HepG2 (cell line): Measurements from ENCODE around the gene SMARCA4. TPM values are rescaled to one million over a fixed set of nuclear protein-coding genes. Genes with fewer than 3 reads are reported as not detected.

ENCODE experiments used
- ATAC-seq: fragments of 200-7000 bp; cut with Tn5 transposase; 3 replicates; pipeline ENCODE4 v1.9.1; 2020; ENCODE audit warnings: mild to moderate bottlenecking, moderate library complexity
- BruUV-seq: library from RNA; stranded (reverse); fragments of 400-500 nt; replicated peaks from 2 replicates; lab custom pipeline; 2021; lab: Mats Ljungman, UMichigan
- CTCF ChIA-PET: fragments of 300-600 bp; formaldehyde crosslinking; extraction: SDS; loops from one replicate; lab custom pipeline; 2021; ENCODE audit warnings: low total read pairs, inconsistent platforms, low intra/inter-chr PET ratio; lab: Yijun Ruan, JAX
- POLR2A ChIA-PET: fragments of 350-600 bp; sonication (Branson Sonifier 250); formaldehyde crosslinking; loops from one replicate; lab custom pipeline; 2020; ENCODE audit warnings: antibody characterized with exemption, inconsistent platforms; lab: Yijun Ruan, JAX
- DNase-seq: peaks from one replicate; pipeline ENCODE4 v3.0.0-alpha.2; 2015; ENCODE audit warnings: low spot score
- FAIRE-seq: peaks from 3 replicates; lab custom pipeline; 2011; peaks lifted over from hg19 to GRCh38; lab: Jason Lieb, UNC
- H2AFZ ChIP-seq: one replicate; pipeline ENCODE4 v1.6.1; 2011; ENCODE audit warnings: low read length, inconsistent platforms
- H3K27ac ChIP-seq: fragments of 300-600 bp; 3 replicates; pipeline ENCODE4 v1.8.0; 2011; ENCODE audit warnings: mixed run types, mild to moderate bottlenecking, mixed read lengths, low read length, inconsistent platforms; ENCODE audit not compliant: insufficient read depth; ENCODE audit errors: extremely low read length
- H3K27me3 ChIP-seq, 2 experiments: fragments of 200-600 bp in 1 of 2; 2 replicates in 1 of 2; 3 replicates in 1 of 2; pipeline versions ENCODE4 v1.6.0 to v1.8.0; 2011; ENCODE audit warnings: low read length in 2 of 2, mild to moderate bottlenecking in 2 of 2, moderate library complexity in 2 of 2, inconsistent platforms in 1 of 2; ENCODE audit not compliant: insufficient read depth in 2 of 2, control insufficient read depth in 1 of 2
- H3K36me3 ChIP-seq, 2 experiments: fragments of 200-600 bp in 1 of 2; replicated peaks in 1 of 2; 2 replicates in 1 of 2; 3 replicates in 1 of 2; pipeline versions ENCODE4 v1.5.1 to v1.8.0; 2011; ENCODE audit warnings: low read length in 2 of 2, inconsistent platforms in 1 of 2; ENCODE audit not compliant: insufficient read depth in 2 of 2, control insufficient read depth in 1 of 2
- H3K4me1 ChIP-seq: 2 replicates; pipeline ENCODE4 v1.5.1; 2012; ENCODE audit warnings: low read length, inconsistent platforms; ENCODE audit not compliant: insufficient read depth
- H3K4me2 ChIP-seq: 2 replicates; pipeline ENCODE4 v1.6.0; 2011; ENCODE audit warnings: low read depth, low read length, inconsistent platforms
- H3K4me3 ChIP-seq, 3 experiments: fragments of 200-600 bp in 1 of 3; sonication (generic), shearing (Covaris generic) in 1 of 3; replicated peaks in 1 of 3; 2 replicates each; pipeline ENCODE4 v1.5.1; 2011 to 2016; ENCODE audit warnings: low read length in 3 of 3, inconsistent platforms in 2 of 3, low read depth in 2 of 3, mild to moderate bottlenecking in 2 of 3, control low read depth in 1 of 3, mixed read lengths in 1 of 3; ENCODE audit not compliant: insufficient read depth in 1 of 3
- H3K79me2 ChIP-seq: one replicate; pipeline ENCODE4 v1.6.1; 2011; ENCODE audit warnings: low read length, inconsistent platforms; ENCODE audit not compliant: insufficient read depth
- H3K9ac ChIP-seq: 2 replicates; pipeline ENCODE4 v1.6.0; 2011; ENCODE audit warnings: mild to moderate bottlenecking, low read depth, low read length, inconsistent platforms; ENCODE audit not compliant: insufficient read depth
- H3K9me3 ChIP-seq: 2 replicates; pipeline ENCODE4 v1.5.1; 2012; ENCODE audit warnings: mild to moderate bottlenecking, low read length
- H4K20me1 ChIP-seq: 2 replicates; pipeline ENCODE4 v1.6.0; 2011; ENCODE audit warnings: inconsistent platforms, mild to moderate bottlenecking, low read length, moderate library complexity; ENCODE audit not compliant: insufficient read depth
- CENPX ChIP-seq: sonication (generic); formaldehyde crosslinking; IDR thresholded peaks from 2 replicates; pipeline ENCODE4 v1.9.0; 2021; ENCODE audit warnings: mild to moderate bottlenecking, missing genetic modification reagents, moderate library complexity
- FOSL2 ChIP-seq: sonication (generic); formaldehyde crosslinking; IDR thresholded peaks from 2 replicates; pipeline ENCODE4 v1.4.0; 2020; ENCODE audit warnings: missing genetic modification reagents
- JUNB ChIP-seq: sonication (generic); formaldehyde crosslinking; IDR thresholded peaks from 2 replicates; pipeline ENCODE4 v1.8.0; 2022; ENCODE audit warnings: missing genetic modification reagents, mild to moderate bottlenecking, borderline replicate concordance
- MAFK ChIP-seq, 2 experiments: IDR thresholded peaks in 1 of 2; conservative IDR thresholded peaks in 1 of 2; 2 replicates each; pipeline ENCODE4 v1.6.1; 2011; ENCODE audit warnings: improper control_type of control experiment in 2 of 2, low read length in 2 of 2
- MXD1 ChIP-seq: sonication (generic); formaldehyde crosslinking; IDR thresholded peaks from 2 replicates; pipeline ENCODE4 v1.4.0; 2020; ENCODE audit warnings: mild to moderate bottlenecking, missing genetic modification reagents
- RBFOX2 ChIP-seq: fragments of 200-400 bp; formaldehyde crosslinking; IDR thresholded peaks from 2 replicates; pipeline ENCODE4 v1.6.1; 2017; ENCODE audit warnings: low read depth, mild to moderate bottlenecking, low read length
- SRF ChIP-seq: IDR thresholded peaks from 2 replicates; pipeline ENCODE4 v1.6.1; 2011; ENCODE audit warnings: mild to moderate bottlenecking, low read depth, low read length, moderate library complexity
- TARDBP ChIP-seq: sonication (generic); formaldehyde crosslinking; IDR thresholded peaks from 2 replicates; pipeline ENCODE4 v1.8.0; 2022; ENCODE audit warnings: mild to moderate bottlenecking, missing genetic modification reagents
- THAP9 ChIP-seq: sonication (generic); formaldehyde crosslinking; IDR thresholded peaks from 2 replicates; pipeline ENCODE4; 2020; ENCODE audit warnings: missing genetic modification reagents, mild to moderate bottlenecking, borderline replicate concordance
- YEATS2 ChIP-seq: sonication (generic); formaldehyde crosslinking; IDR thresholded peaks from 2 replicates; pipeline ENCODE4 v1.4.0; 2020; ENCODE audit warnings: missing genetic modification reagents, borderline replicate concordance
- ZFP36 ChIP-seq: fragments of 150-350 bp; IDR thresholded peaks from 2 replicates; pipeline ENCODE4 v1.6.1; 2018; ENCODE audit warnings: borderline replicate concordance, low read length, low read depth; ENCODE audit not compliant: partially characterized antibody
- ZNF33A ChIP-seq: sonication (generic); formaldehyde crosslinking; IDR thresholded peaks from 2 replicates; pipeline ENCODE4 v1.5.1; 2020; ENCODE audit warnings: missing genetic modification reagents, mild to moderate bottlenecking, moderate library complexity, borderline replicate concordance
- ZNF543 ChIP-seq: sonication (generic); formaldehyde crosslinking; IDR thresholded peaks from 2 replicates; pipeline ENCODE4 v1.4.0; 2020; ENCODE audit warnings: mild to moderate bottlenecking, missing genetic modification reagents
- ZNF713 ChIP-seq: sonication (generic); formaldehyde crosslinking; IDR thresholded peaks from 2 replicates; pipeline ENCODE4 v1.4.0; 2020; ENCODE audit warnings: mild to moderate bottlenecking, missing genetic modification reagents
- WGBS: methylation state at CpG from one replicate; pipeline ENCODE4 v1.1.6; 2017; ENCODE audit warnings: low lambda C conversion rate; 5-methylcytosine and 5-hydroxymethylcytosine counted together
- in situ Hi-C: cut with HindIII; loops from 2 replicates; pipeline ENCODE4 v1.10.0; 2017; ENCODE audit warnings: low pct_unique_long_range_greater_than_20kb; ENCODE audit not compliant: extremely low pct_ligation_motif_present
- intact Hi-C: fragments of 100-400 bp; cut with micrococcal nuclease; formaldehyde crosslinking; loops from one replicate; pipeline ENCODE4 v1.10.0; 2022; ENCODE audit not compliant: unreplicated experiment
- polyA plus RNA-seq, 8 experiments: library from polyadenylated mRNA; depleted of rRNA in 3 of 8; stranded (reverse) in 7 of 8; unstranded in 1 of 8; fragments of >200 nt; fragmentation: Illumina TruSeq in 4 of 8; extraction: Trizol in 4 of 8; gene quantifications; 2 replicates each; pipeline versions ENCODE4 v1.2.1 to v1.2.3, GENCODE V29; 2011 to 2016; ENCODE audit warnings: low read depth in 4 of 8, missing spikeins in 1 of 8, mixed read lengths in 1 of 8; ENCODE audit not compliant: insufficient read depth in 1 of 8
- total RNA-seq, 5 experiments: library from RNA; depleted of rRNA; stranded (reverse); fragments of >200 nt; fragmentation: Illumina TruSeq; extraction: Trizol; gene quantifications; 2 replicates each; pipeline ENCODE4 v1.2.3, GENCODE V29; 2016; ENCODE audit warnings: low read depth in 1 of 5
- TF ChIP-seq, protein P1 (sequence below): sonication (generic); formaldehyde crosslinking; IDR thresholded peaks from 2 replicates; pipeline ENCODE4 v1.5.0; 2020; ENCODE audit warnings: missing genetic modification reagents, mild to moderate bottlenecking, borderline replicate concordance
- TF ChIP-seq, protein P2 (sequence below): sonication (generic); formaldehyde crosslinking; conservative IDR thresholded peaks from 2 replicates; pipeline ENCODE4 v1.8.0; 2022; ENCODE audit warnings: mild to moderate bottlenecking, moderate library complexity, missing genetic modification reagents

Gene SMARCA4
- total and polyA plus RNA-seq, 2 of the 13 experiments (the other 11 are each of a cell fraction or from before 2014, with no cell fraction given), result 25.4 to 45.9 TPM

DNA sequence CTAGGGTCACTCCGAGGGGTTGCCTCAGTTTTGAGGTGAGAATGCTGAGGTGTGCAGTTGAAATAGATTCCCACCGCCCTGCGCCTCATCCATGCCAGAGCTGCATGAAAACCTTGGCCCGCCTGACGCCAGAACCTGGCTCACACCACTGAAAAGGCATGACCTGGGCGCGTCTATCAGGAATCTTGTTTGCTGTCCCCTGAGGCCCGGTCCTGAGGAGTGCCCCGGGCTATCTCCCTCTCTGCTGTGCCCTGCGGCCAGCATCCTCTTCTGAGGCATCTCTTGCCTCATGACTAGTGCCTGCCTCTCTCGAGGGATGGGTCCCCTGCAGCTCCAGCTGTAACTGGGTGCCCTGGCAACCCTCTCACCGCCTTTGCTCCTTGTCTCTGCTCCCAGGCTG, 28.1 kb downstream of the SMARCA4 start:
- H3K36me3 ChIP-seq, result peaks cover 34 to 67% of the 10 kb centered on the region in 2 experiments
- no peak overlapping the region for H2AFZ ChIP-seq
- intact Hi-C loops, result no loop called here
- no peak overlapping the region for H3K9ac ChIP-seq
- POLR2A ChIA-PET, result no interaction called here
- H3K27me3 ChIP-seq, result no peaks in the 10 kb centered on the region
- H3K4me3 ChIP-seq, result no peak overlapping the region
- no TSS peak for BruUV-seq
- H3K27ac ChIP-seq, result no peak overlapping the region
- CTCF ChIA-PET, result no interaction called here
- in situ Hi-C loops, result no loop called here
- WGBS, result 98% methylated on average over 11 of the region's 12 CpGs
- DNase-seq (no peak), ATAC-seq (no peak), FAIRE-seq (no peak)
- H3K4me2 ChIP-seq, result no peak overlapping the region
- H3K79me2 ChIP-seq, result peaks cover under 1% of the 10 kb centered on the region
- H4K20me1 ChIP-seq, result 0 out of 2 replicates have a peak, but pooled peaks cover 5% of the 10 kb centered on the region
- H3K9me3 ChIP-seq, result no peaks in the 10 kb centered on the region
- H3K4me1 ChIP-seq, result no peaks in the 10 kb centered on the region
- TF ChIP-seq MAFK (conservative IDR thresholded peaks at IDR 0.05 in 1 of 2, IDR thresholded peaks at IDR 0.05 in 1 of 2; ENCODE audit: low read length in 2 of 2) (no peak), YEATS2 (CRISPR knock-in tag) (no peak), TARDBP (CRISPR knock-in tag) (no peak), ZNF713 (CRISPR knock-in tag) (no peak), THAP9 (CRISPR knock-in tag) (no peak), CENPX (CRISPR knock-in tag) (no peak), MXD1 (CRISPR knock-in tag) (no peak), FOSL2 (CRISPR knock-in tag) (no peak), SRF (no peak), RBFOX2 (no peak), JUNB (CRISPR knock-in tag) (no peak), ZNF33A (CRISPR knock-in tag) (no peak), ZNF543 (CRISPR knock-in tag) (no peak), ZFP36 (no peak)
- TF ChIP-seq, protein P1, sequence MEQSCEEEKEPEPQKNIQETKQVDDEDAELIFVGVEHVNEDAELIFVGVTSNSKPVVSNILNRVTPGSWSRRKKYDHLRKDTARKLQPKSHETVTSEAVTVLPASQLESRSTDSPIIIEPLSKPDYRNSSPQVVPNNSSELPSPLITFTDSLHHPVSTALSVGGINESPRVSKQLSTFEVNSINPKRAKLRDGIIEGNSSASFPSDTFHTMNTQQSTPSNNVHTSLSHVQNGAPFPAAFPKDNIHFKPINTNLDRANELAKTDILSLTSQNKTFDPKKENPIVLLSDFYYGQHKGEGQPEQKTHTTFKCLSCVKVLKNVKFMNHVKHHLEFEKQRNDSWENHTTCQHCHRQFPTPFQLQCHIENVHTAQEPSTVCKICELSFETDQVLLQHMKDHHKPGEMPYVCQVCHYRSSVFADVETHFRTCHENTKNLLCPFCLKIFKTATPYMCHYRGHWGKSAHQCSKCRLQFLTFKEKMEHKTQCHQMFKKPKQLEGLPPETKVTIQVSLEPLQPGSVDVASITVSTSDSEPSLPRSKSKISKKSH (CRISPR knock-in tag), result no peak
- TF ChIP-seq, protein P2, sequence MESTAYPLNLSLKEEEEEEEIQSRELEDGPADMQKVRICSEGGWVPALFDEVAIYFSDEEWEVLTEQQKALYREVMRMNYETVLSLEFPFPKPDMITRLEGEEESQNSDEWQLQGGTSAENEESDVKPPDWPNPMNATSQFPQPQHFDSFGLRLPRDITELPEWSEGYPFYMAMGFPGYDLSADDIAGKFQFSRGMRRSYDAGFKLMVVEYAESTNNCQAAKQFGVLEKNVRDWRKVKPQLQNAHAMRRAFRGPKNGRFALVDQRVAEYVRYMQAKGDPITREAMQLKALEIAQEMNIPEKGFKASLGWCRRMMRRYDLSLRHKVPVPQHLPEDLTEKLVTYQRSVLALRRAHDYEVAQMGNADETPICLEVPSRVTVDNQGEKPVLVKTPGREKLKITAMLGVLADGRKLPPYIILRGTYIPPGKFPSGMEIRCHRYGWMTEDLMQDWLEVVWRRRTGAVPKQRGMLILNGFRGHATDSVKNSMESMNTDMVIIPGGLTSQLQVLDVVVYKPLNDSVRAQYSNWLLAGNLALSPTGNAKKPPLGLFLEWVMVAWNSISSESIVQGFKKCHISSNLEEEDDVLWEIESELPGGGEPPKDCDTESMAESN (CRISPR knock-in tag), result no peak
- TF ChIP-seq, all 625 proteins: peak for 0
